ENCODE results near the gene MAPRE2.

GRCh38 chr18:35051641-35052377, 10.6 kb downstream of the MAPRE2 start:
- no peak for TF ChIP-seq CTCF (IDR thresholded peaks at IDR 0.05; ENCODE audit: low read length)
- no peak for TF ChIP-seq EZH2 (optimal IDR thresholded peaks at IDR 0.05; ENCODE audit: low read depth, low read length)
- TF ChIP-seq EZH2phosphoT487 (IDR thresholded peaks at IDR 0.05; ENCODE audit: low read length) = no peak
